ENCODE results near the gene CAB39. TPM values are rescaled to one million over a fixed set of nuclear protein-coding genes. Genes with fewer than 3 reads are reported as not detected.
"Not testable (repeated sequence)": the region's sequence is repeated elsewhere in the genome, so short reads cannot be mapped to it uniquely, and the experiment has no call there.

Gene CAB39
- total RNA-seq, 4 donors from 2014 or later = 73.6 to 105 (median 83.9) TPM

DNA sequence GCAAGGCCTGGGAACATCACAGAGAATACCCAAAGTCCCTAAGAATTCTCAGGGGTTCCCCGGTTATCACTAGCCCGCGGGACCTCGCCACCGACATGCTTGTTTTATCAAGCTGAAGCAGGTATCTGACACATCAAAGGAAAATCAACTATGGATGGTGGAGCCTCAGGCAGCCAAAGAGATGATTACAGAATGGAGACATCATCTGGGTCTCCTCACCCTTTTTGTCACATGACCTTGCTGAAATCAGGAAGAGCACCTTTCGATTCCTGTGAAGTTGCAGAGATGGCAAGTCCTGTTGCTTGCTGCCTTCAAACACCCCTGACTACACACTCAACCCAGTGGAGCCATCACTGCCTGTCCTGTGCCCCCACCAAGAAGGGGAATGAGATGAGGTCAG, 19.2 kb upstream of the CAB39 start:
- Histone ChIP-seq H3K27ac (replicated peaks in 1 of 4) (no peak overlapping the region), H3K4me1 (peaks cover 0 to 9% (median 2%) of the 10 kb centered on the region in 4 donors), H3K27me3 (no peaks in the 10 kb centered on the region), H3K4me3 (no peak overlapping the region), H3K36me3 (no peaks in the 10 kb centered on the region), H3K9me3 (no peaks in the 10 kb centered on the region)
- TF ChIP-seq, protein P1, sequence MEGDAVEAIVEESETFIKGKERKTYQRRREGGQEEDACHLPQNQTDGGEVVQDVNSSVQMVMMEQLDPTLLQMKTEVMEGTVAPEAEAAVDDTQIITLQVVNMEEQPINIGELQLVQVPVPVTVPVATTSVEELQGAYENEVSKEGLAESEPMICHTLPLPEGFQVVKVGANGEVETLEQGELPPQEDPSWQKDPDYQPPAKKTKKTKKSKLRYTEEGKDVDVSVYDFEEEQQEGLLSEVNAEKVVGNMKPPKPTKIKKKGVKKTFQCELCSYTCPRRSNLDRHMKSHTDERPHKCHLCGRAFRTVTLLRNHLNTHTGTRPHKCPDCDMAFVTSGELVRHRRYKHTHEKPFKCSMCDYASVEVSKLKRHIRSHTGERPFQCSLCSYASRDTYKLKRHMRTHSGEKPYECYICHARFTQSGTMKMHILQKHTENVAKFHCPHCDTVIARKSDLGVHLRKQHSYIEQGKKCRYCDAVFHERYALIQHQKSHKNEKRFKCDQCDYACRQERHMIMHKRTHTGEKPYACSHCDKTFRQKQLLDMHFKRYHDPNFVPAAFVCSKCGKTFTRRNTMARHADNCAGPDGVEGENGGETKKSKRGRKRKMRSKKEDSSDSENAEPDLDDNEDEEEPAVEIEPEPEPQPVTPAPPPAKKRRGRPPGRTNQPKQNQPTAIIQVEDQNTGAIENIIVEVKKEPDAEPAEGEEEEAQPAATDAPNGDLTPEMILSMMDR (IDR thresholded peaks at IDR 0.05) = no peak
- TF ChIP-seq POLR2AphosphoS5 (IDR thresholded peaks at IDR 0.05) = no peak
- no peak for TF ChIP-seq POLR2A (IDR thresholded peaks at IDR 0.05; ENCODE audit: low read depth)
- TF ChIP-seq EP300 (IDR thresholded peaks at IDR 0.05) = no peak
- WGBS = 96% methylated on average over 6 of the region's 6 CpGs
- DNase-seq (ENCODE audit: extremely low spot score) = no peak
- intact Hi-C loops (cut with DNase I) = no loop called here

DNA sequence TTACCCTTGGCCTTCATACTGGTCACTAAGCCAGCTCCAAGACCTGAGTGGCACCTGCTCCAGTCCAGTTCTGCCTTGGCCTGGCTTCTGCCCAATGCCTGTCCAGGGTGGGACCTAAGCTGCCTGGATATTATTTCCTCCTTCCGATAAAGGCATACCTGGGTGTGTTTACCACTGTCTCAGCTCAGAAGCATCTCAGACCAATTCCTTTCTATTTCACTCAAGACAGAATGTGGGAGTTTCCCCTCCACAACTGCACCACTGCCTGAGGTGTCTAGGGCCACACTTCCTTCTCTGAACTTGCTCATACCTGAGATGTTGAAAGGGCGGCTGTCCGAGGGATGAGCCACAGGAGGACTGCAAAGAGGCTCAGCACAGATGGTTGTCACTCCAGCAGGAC, 18.4 kb upstream of the CAB39 start:
- no peaks in the 10 kb centered on the region for H3K27me3 ChIP-seq
- DNase-seq (ENCODE audit: extremely low spot score) = no peak
- no peaks in the 10 kb centered on the region for H3K36me3 ChIP-seq
- intact Hi-C loops (cut with DNase I) = no loop called here
- H3K9me3 ChIP-seq = no peaks in the 10 kb centered on the region
- H3K4me1 ChIP-seq = peaks cover 0 to 9% (median 2%) of the 10 kb centered on the region in 4 donors
- no peak overlapping the region for H3K27ac ChIP-seq (replicated peaks in 1 of 4)
- H3K4me3 ChIP-seq = no peak overlapping the region
- TF ChIP-seq, protein P1 (IDR thresholded peaks at IDR 0.05) = no peak
- no peak for TF ChIP-seq POLR2A (IDR thresholded peaks at IDR 0.05; ENCODE audit: low read depth)
- TF ChIP-seq EP300 (IDR thresholded peaks at IDR 0.05) = no peak
- TF ChIP-seq POLR2AphosphoS5 (IDR thresholded peaks at IDR 0.05) = no peak
- WGBS = 90% methylated on average over 3 of the region's 3 CpGs

DNA sequence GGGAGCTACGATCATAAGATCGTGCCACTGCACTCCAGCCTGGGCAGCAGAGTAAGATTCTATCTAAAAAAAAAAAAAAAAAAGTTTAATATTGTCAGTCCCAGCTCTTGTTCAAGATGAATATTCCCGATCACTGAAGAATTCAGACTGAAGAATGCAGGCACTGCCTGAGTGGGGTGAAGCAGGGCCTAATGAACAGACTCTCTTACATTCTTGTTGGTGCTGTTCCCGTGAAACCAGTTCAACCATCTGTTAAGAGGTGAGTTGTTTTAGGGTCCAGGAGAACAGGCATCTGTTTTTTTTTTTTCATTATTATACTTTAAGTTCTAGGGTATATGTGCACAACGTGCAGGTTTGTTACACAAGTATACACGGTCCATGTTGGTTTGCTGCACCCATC, 17.1 kb upstream of the CAB39 start:
- no peak for DNase-seq (ENCODE audit: extremely low spot score)
- intact Hi-C loops (cut with DNase I) = no loop called here

DNA sequence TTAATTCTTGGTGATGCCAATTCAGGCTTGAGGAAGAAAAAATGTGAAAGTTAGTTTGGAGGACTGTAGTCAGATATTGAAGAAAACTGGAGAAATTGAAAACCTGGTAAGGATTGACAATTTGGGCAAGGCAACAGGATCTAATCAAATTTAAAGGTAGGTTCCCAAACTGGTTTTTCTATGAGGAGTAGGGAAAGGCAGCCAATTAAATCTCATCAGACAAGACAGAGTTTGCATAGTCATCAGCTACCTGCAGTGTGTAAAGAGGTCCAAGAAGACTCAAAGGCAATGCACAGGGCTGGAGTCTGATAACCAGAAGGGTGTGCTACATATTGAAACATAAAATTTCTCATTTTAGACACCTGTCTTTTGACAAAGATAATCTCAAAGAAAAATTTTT, 16.0 kb upstream of the CAB39 start:
- no peaks in the 10 kb centered on the region for H3K4me1 ChIP-seq
- no peak overlapping the region for H3K4me3 ChIP-seq
- intact Hi-C loops (cut with DNase I) = no loop called here
- no peaks in the 10 kb centered on the region for H3K9me3 ChIP-seq
- no peaks in the 10 kb centered on the region for H3K36me3 ChIP-seq
- TF ChIP-seq, protein P1 (IDR thresholded peaks at IDR 0.05) = no peak
- no peak for TF ChIP-seq POLR2AphosphoS5 (IDR thresholded peaks at IDR 0.05)
- TF ChIP-seq EP300 (IDR thresholded peaks at IDR 0.05) = no peak
- TF ChIP-seq POLR2A (IDR thresholded peaks at IDR 0.05; ENCODE audit: low read depth) = no peak
- no peak overlapping the region for H3K27ac ChIP-seq (replicated peaks in 1 of 4)
- DNase-seq (ENCODE audit: extremely low spot score) = no peak
- no peaks in the 10 kb centered on the region for H3K27me3 ChIP-seq

More for the DNA sequence above, 17.1 kb upstream of the CAB39 start:
- TF ChIP-seq POLR2AphosphoS5 (IDR thresholded peaks at IDR 0.05) = no peak
- Histone ChIP-seq H3K4me3 (no peak overlapping the region), H3K36me3 (no peaks in the 10 kb centered on the region), H3K27me3 (no peaks in the 10 kb centered on the region), H3K4me1 (peaks cover 0 to 3% (median 0%) of the 10 kb centered on the region in 4 donors), H3K27ac (replicated peaks in 1 of 4) (no peak overlapping the region), H3K9me3 (no peaks in the 10 kb centered on the region)
- WGBS = 92% methylated on average over 6 of the region's 6 CpGs

DNA sequence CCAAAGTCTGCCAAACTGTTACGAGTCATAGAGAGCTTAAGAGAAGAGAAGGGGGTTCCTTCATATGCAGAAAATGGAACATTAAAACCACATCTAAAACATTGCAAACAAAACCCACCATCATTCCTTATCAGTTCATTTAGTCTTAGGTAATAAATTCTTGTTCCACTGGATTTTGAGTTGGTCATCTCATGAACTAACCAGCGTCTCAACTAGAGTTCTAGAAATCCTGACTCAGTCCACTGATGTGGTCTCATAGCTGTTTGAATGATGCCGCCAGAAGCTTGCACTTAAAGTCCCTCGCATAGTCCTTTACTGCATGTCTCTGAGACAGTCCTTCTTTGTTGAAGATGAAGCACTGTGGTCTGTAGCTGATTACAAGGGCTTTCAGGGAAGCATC, 15.0 kb upstream of the CAB39 start:
- TF ChIP-seq, protein P1 (IDR thresholded peaks at IDR 0.05) = no peak
- TF ChIP-seq POLR2A (IDR thresholded peaks at IDR 0.05; ENCODE audit: low read depth) (no peak), POLR2AphosphoS5 (IDR thresholded peaks at IDR 0.05) (no peak), EP300 (IDR thresholded peaks at IDR 0.05) (no peak)
- no peak overlapping the region for H3K27ac ChIP-seq (replicated peaks in 1 of 4)
- no peak for DNase-seq (ENCODE audit: extremely low spot score)
- 93% methylated on average over 4 of the region's 4 CpGs for WGBS
- peaks cover 0 to 3% (median 0%) of the 10 kb centered on the region in 4 donors for H3K9me3 ChIP-seq
- H3K4me3 ChIP-seq = no peak overlapping the region
- no peaks in the 10 kb centered on the region for H3K4me1 ChIP-seq
- intact Hi-C loops (cut with DNase I) = no loop called here
- no peaks in the 10 kb centered on the region for H3K36me3 ChIP-seq
- H3K27me3 ChIP-seq = no peaks in the 10 kb centered on the region

DNA sequence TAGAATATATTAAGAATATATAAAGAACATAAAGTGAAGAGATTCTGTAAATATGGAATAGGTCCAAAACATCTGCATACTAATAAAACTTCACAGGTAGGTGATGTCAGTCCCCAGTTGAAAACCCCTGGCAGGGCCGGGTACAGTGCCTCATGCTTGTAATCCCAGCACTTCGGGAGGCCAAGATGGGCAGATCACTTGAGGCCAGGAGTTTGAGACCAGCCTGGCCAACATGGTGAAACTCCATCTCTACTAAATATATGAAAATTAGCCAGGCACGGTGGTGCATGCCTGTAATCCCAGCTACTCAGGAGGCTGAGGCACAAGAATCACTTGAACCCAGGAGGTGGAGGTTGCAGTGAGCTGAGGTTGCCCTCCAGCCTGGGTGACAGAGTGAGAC, 13.9 kb upstream of the CAB39 start:
- H3K27ac ChIP-seq (replicated peaks in 1 of 4); intact Hi-C loops (cut with DNase I); H3K36me3 ChIP-seq; DNase-seq (ENCODE audit: extremely low spot score); H3K4me1 ChIP-seq; H3K9me3 ChIP-seq; H3K27me3 ChIP-seq; H3K4me3 ChIP-seq: not testable (repeated sequence)
- 85% methylated on average over 3 of the region's 3 CpGs for WGBS
